Neural progenitor cell (in vitro differentiated cells): ENCODE results near the gene RDX.

Experiments used
- CTCF ChIP-seq: fragments of 200-600 bp; sonication (generic); IDR thresholded peaks from 2 replicates; pipeline ENCODE4 v1.5.1; 2017; ENCODE audit warnings: antibody characterized with exemption, mild to moderate bottlenecking
- EZH2 ChIP-seq: fragments of 200-600 bp; sonication (generic); IDR thresholded peaks from 2 replicates; pipeline ENCODE4 v1.6.1; 2017; ENCODE audit warnings: antibody characterized with exemption, mild to moderate bottlenecking, moderate library complexity

- no peak for TF ChIP-seq EZH2
- TF ChIP-seq CTCF = no peak
Observed at GRCh38 chr11:110243791-110244190, 52.6 kb downstream of the RDX start.
